Esophagus muscularis mucosa (tissue), 4 donors: ENCODE data around the gene GFRA1. TPM values are rescaled to one million over a fixed set of nuclear protein-coding genes. Genes with fewer than 3 reads are reported as not detected.

Source experiments
- DNase-seq: peaks from one replicate; pipeline ENCODE4 v3.0.0-alpha.2; 2017; ENCODE audit errors: extremely low spot score
- H3K27ac ChIP-seq, 4 donors: fragments of 200-600 bp; sonication (generic); replicated peaks in 1 of 4; 1 replicate in 3 of 4; 2 replicates in 1 of 4; pipeline ENCODE4 v1.5.1; 2016 to 2019; ENCODE audit warnings: mild to moderate bottlenecking in 1 of 4
- H3K27me3 ChIP-seq, 4 donors: fragments of 200-600 bp; sonication (generic); one replicate each; pipeline versions ENCODE4 v1.5.1 to v1.6.0; 2016 to 2019
- H3K36me3 ChIP-seq, 4 donors: fragments of 200-600 bp; sonication (generic); one replicate each; pipeline ENCODE4 v1.5.1; 2016 to 2019
- H3K4me1 ChIP-seq, 4 donors: fragments of 200-600 bp; sonication (generic); one replicate each; pipeline ENCODE4 v1.5.1; 2016 to 2019
- H3K4me3 ChIP-seq, 4 donors: fragments of 200-600 bp; sonication (generic); 1 replicate in 2 of 4; 2 replicates in 2 of 4; pipeline ENCODE4 v1.5.1; 2016 to 2019; ENCODE audit warnings: mild to moderate bottlenecking in 4 of 4, moderate library complexity in 1 of 4
- H3K9me3 ChIP-seq, 4 donors: fragments of 200-600 bp; sonication (generic); 1 replicate in 3 of 4; 2 replicates in 1 of 4; pipeline ENCODE4 v1.5.1; 2016 to 2019
- CTCF ChIP-seq, 3 experiments: fragments of 200-600 bp in 2 of 3; fragments of 450-650 bp in 1 of 3; sonication (generic) in 2 of 3; IDR thresholded peaks; one replicate each; pipeline ENCODE4 v1.5.1; 2017 to 2019; ENCODE audit warnings: antibody characterized with exemption in 3 of 3, mild to moderate bottlenecking in 2 of 3, moderate library complexity in 1 of 3
- EP300 ChIP-seq: sonication (generic); formaldehyde crosslinking; IDR thresholded peaks from one replicate; pipeline ENCODE4 v1.6.1; 2017; ENCODE audit warnings: antibody characterized with exemption
- POLR2A ChIP-seq: fragments of 450-650 bp; IDR thresholded peaks from one replicate; pipeline ENCODE4 v1.6.1; 2017; ENCODE audit warnings: antibody characterized with exemption, moderate library complexity, mild to moderate bottlenecking, low read depth
- POLR2AphosphoS5 ChIP-seq, 2 donors: sonication (generic); formaldehyde crosslinking; IDR thresholded peaks; one replicate each; pipeline ENCODE4 v1.6.1; 2017; ENCODE audit warnings: antibody characterized with exemption in 2 of 2
- WGBS: methylation state at CpG from one replicate; pipeline ENCODE4 v1.1.5; 2018; 5-methylcytosine and 5-hydroxymethylcytosine counted together
- intact Hi-C: fragments of 100-400 bp; cut with DNase I; formaldehyde crosslinking; loops from one replicate; pipeline ENCODE4 v1.15.1; 2023
- total RNA-seq, 4 donors: library from RNA; depleted of rRNA; stranded (reverse); fragments of >200 nt; gene quantifications; one replicate each; pipeline versions ENCODE4 v1.1.0 to v1.2.1, GENCODE V29; 2016

The GFRA1 gene
- total RNA-seq, 4 donors from 2014 or later = 44.0 to 73.4 (median 64.5) TPM

- H3K27ac ChIP-seq = no peak overlapping the region
- no peaks in the 10 kb centered on the region for H3K4me1 ChIP-seq
- H3K27me3 ChIP-seq = peaks cover 0 to 5% (median 0%) of the 10 kb centered on the region in 4 donors
- no peaks in the 10 kb centered on the region for H3K9me3 ChIP-seq
- DNase-seq = no peak
- WGBS = 89% methylated on average over 9 of the region's 9 CpGs
- H3K36me3 ChIP-seq = no peaks in the 10 kb centered on the region
- intact Hi-C loops = no loop called here
- no peak for TF ChIP-seq EP300
- H3K4me3 ChIP-seq = no peak overlapping the region
Measured at GRCh38 chr10:116093031-116093430, 180.0 kb downstream of the GFRA1 start.

GRCh38 chr10:116088985-116089384, 184.0 kb downstream of the GFRA1 start:
- H3K36me3 ChIP-seq = no peaks in the 10 kb centered on the region
- intact Hi-C loops = no loop called here
- H3K27ac ChIP-seq = no peak overlapping the region
- H3K9me3 ChIP-seq = no peaks in the 10 kb centered on the region
- H3K4me1 ChIP-seq = no peaks in the 10 kb centered on the region
- H3K27me3 ChIP-seq = peaks cover 0 to 11% (median 0%) of the 10 kb centered on the region in 4 donors
- DNase-seq = no peak
- H3K4me3 ChIP-seq = no peak overlapping the region
- TF ChIP-seq EP300 (no peak), POLR2AphosphoS5 (IDR thresholded peaks at IDR 0.05) (no peak), CTCF (IDR thresholded peaks at IDR 0.05) (no peak), POLR2A (no peak)
- WGBS = 66% methylated on average over 6 of the region's 6 CpGs

DNA sequence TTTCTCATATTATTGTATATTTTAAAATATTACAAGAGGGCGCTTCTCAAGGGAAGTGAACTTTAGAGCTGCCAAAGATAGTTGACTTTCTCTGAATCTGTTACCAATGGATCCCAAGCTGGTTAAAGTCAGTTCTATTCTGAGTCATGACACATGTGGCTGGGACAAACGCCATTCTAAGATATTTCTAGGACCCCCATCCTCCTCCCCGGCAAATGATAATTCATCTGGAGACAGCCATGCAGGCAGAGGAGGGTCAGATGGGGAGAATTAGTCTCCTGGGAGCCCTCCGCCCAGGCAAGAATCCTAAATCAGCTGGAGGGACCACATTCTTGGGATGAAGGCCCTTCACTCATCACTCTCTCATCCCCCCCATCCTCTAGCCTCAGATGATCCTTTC, 187.7 kb downstream of the GFRA1 start:
- TF ChIP-seq EP300 (no peak), POLR2A (no peak), POLR2AphosphoS5 (IDR thresholded peaks at IDR 0.05) (no peak), CTCF (IDR thresholded peaks at IDR 0.05) (no peak)
- H3K36me3 ChIP-seq = no peaks in the 10 kb centered on the region
- intact Hi-C loops = no loop called here
- peaks cover 0 to 11% (median 0%) of the 10 kb centered on the region in 4 donors for H3K27me3 ChIP-seq
- WGBS = 62% methylated on average over 4 of the region's 4 CpGs
- no peak for DNase-seq
- H3K27ac ChIP-seq = no peak overlapping the region
- no peaks in the 10 kb centered on the region for H3K9me3 ChIP-seq
- H3K4me3 ChIP-seq = no peak overlapping the region
- H3K4me1 ChIP-seq = no peaks in the 10 kb centered on the region

DNA sequence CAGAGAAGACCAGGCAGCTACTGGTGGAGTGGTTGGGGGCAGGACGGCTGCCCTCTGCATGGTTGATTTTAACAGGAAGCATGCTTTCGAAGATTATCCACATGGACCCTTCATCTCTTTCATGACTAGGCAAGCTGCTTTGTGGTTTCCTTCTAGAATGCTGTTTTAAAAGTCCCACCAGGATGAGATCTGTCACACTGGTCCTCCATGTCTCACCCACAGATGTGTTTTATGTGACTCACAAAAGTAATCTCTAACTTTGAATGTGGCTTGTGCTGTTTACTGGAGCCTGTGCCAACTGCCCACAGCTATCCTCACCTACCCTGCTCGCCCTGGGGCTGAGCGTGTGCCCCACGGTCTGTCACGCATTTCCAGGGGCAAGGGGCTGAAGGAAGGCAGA, 188.8 kb downstream of the GFRA1 start:
- H3K9me3 ChIP-seq = no peaks in the 10 kb centered on the region
- H3K27ac ChIP-seq = no peak overlapping the region
- TF ChIP-seq POLR2AphosphoS5 (IDR thresholded peaks at IDR 0.05) = no peak
- TF ChIP-seq POLR2A = no peak
- no peak for DNase-seq
- no peak overlapping the region for H3K4me3 ChIP-seq
- WGBS = 87% methylated on average over 6 of the region's 6 CpGs
- H3K36me3 ChIP-seq = no peaks in the 10 kb centered on the region
- intact Hi-C loops = no loop called here
- no peaks in the 10 kb centered on the region for H3K4me1 ChIP-seq
- H3K27me3 ChIP-seq = peaks cover 0 to 11% (median 0%) of the 10 kb centered on the region in 4 donors

GRCh38 chr10:116083226-116083762, 189.7 kb downstream of the GFRA1 start:
- Histone ChIP-seq H3K27ac (no peak overlapping the region), H3K27me3 (peaks cover 0 to 9% (median 0%) of the 10 kb centered on the region in 4 donors), H3K36me3 (peaks cover 0 to 5% (median 0%) of the 10 kb centered on the region in 4 donors), H3K4me3 (no peak overlapping the region), H3K9me3 (no peaks in the 10 kb centered on the region), H3K4me1 (no peaks in the 10 kb centered on the region)
- TF ChIP-seq POLR2AphosphoS5 (IDR thresholded peaks at IDR 0.05) = no peak
- no peak for TF ChIP-seq CTCF (IDR thresholded peaks at IDR 0.05)
- no peak for TF ChIP-seq POLR2A
- TF ChIP-seq EP300 = no peak
- intact Hi-C loops = no loop called here
- whole genome bisulfite sequencing = 87% methylated on average over 8 of the region's 8 CpGs
- DNase-seq = no peak

GRCh38 chr10:116082762-116083161, 190.2 kb downstream of the GFRA1 start:
- Histone ChIP-seq H3K36me3 (peaks cover 0 to 5% (median 0%) of the 10 kb centered on the region in 4 donors), H3K9me3 (no peaks in the 10 kb centered on the region), H3K4me1 (no peaks in the 10 kb centered on the region), H3K4me3 (no peak overlapping the region), H3K27me3 (peaks cover 0 to 4% (median 0%) of the 10 kb centered on the region in 4 donors), H3K27ac (no peak overlapping the region)
- TF ChIP-seq CTCF (IDR thresholded peaks at IDR 0.05) (no peak), EP300 (no peak), POLR2A (no peak), POLR2AphosphoS5 (IDR thresholded peaks at IDR 0.05) (no peak)
- 95% methylated on average over 2 of the region's 3 CpGs for WGBS
- intact Hi-C loops = no loop called here
- no peak for DNase-seq
